ENCODE data around the gene POU3F1.
"Not testable (repeated sequence)": the region's sequence is repeated elsewhere in the genome, so short reads cannot be mapped to it uniquely, and the experiment has no call there.

Gene POU3F1

GRCh38 chr1:38047603-38048141 is 1.1 kb upstream of the POU3F1 start:
- DNase-seq (ENCODE audit: low spot score): no peak

GRCh38 chr1:38046884-38047602 is 450 bp upstream of the POU3F1 start:
- peak; percentile 72 for DNase-seq (ENCODE audit: low spot score)

GRCh38 chr1:38045401-38046332 is 926 bp downstream of the POU3F1 start:
- DNase-seq (ENCODE audit: low spot score): no peak

- no peak for DNase-seq (ENCODE audit: low spot score)
Observed at GRCh38 chr1:38044221-38045215, 2.1 kb downstream of the POU3F1 start.

- DNase-seq (ENCODE audit: low spot score): no peak
Observed at GRCh38 chr1:38043036-38043747, 3.4 kb downstream of the POU3F1 start.

- DNase-seq (ENCODE audit: low spot score): no peak
Observed at GRCh38 chr1:38041936-38042834, 4.4 kb downstream of the POU3F1 start.

GRCh38 chr1:38039331-38040088 is 7.1 kb downstream of the POU3F1 start:
- no peak for DNase-seq (ENCODE audit: low spot score)

GRCh38 chr1:38038861-38039260 is 7.7 kb downstream of the POU3F1 start:
- peak; percentile 88 for DNase-seq (ENCODE audit: low spot score)

GRCh38 chr1:38037221-38037939 is 9.2 kb downstream of the POU3F1 start:
- no peak for DNase-seq (ENCODE audit: low spot score)

GRCh38 chr1:38034871-38035270 is 11.7 kb downstream of the POU3F1 start:
- no peak for DNase-seq (ENCODE audit: low spot score)

- DNase-seq (ENCODE audit: low spot score): not testable (repeated sequence)
Observed at GRCh38 chr1:38032992-38033391, 13.6 kb downstream of the POU3F1 start.

GRCh38 chr1:38031513-38031866 is 15.1 kb downstream of the POU3F1 start:
- no peak for DNase-seq (ENCODE audit: low spot score)

GRCh38 chr1:38030596-38031512 is 15.7 kb downstream of the POU3F1 start:
- DNase-seq (ENCODE audit: low spot score): no peak

- peak; percentile 84 for DNase-seq (ENCODE audit: low spot score)
Observed at GRCh38 chr1:38029685-38030511, 16.7 kb downstream of the POU3F1 start.

GRCh38 chr1:38029081-38029681 is 17.4 kb downstream of the POU3F1 start:
- no peak for DNase-seq (ENCODE audit: low spot score)

GRCh38 chr1:38028671-38029070 is 17.9 kb downstream of the POU3F1 start:
- no peak for DNase-seq (ENCODE audit: low spot score)

Data from kidney tubule cell (primary cell).